HepG2 (cell line): ENCODE results near the gene ST3GAL5. TPM values are rescaled to one million over a fixed set of nuclear protein-coding genes. Genes with fewer than 3 reads are reported as not detected.

ENCODE experiments used
- CTCF ChIP-seq: sonication (generic); formaldehyde crosslinking; IDR thresholded peaks from 2 replicates; pipeline ENCODE4 v1.5.0; 2020; ENCODE audit warnings: mild to moderate bottlenecking, missing genetic modification reagents, moderate library complexity
- FOXP1 ChIP-seq, 2 experiments: fragments of 450-650 bp in 1 of 2; IDR thresholded peaks; 2 replicates each; pipeline ENCODE4 v1.6.1; 2017 to 2018; ENCODE audit warnings: antibody characterized with exemption in 1 of 2
- GATAD2A ChIP-seq: IDR thresholded peaks from 2 replicates; pipeline ENCODE4 v1.6.1; 2016
- GPN1 ChIP-seq: sonication (generic); formaldehyde crosslinking; IDR thresholded peaks from 2 replicates; pipeline ENCODE4 v1.5.1; 2020; ENCODE audit warnings: missing genetic modification reagents, borderline replicate concordance
- GTF2F1 ChIP-seq: fragments of 150-350 bp; IDR thresholded peaks from 2 replicates; pipeline ENCODE4 v1.6.1; 2014; ENCODE audit warnings: low read length
- HDAC2 ChIP-seq: sonication (generic); formaldehyde crosslinking; IDR thresholded peaks from 2 replicates; pipeline ENCODE4 v1.4.0; 2020; ENCODE audit warnings: missing genetic modification reagents
- REPIN1 ChIP-seq: sonication (generic); formaldehyde crosslinking; IDR thresholded peaks from 2 replicates; pipeline ENCODE4 v1.8.0; 2022; ENCODE audit warnings: missing genetic modification reagents, low read depth, mild to moderate bottlenecking, borderline replicate concordance
- SMAD9 ChIP-seq: sonication (generic); formaldehyde crosslinking; IDR thresholded peaks from 2 replicates; pipeline ENCODE4 v1.5.1; 2020; ENCODE audit warnings: mild to moderate bottlenecking, missing genetic modification reagents
- SNRNP70 ChIP-seq: fragments of 200-400 bp; formaldehyde crosslinking; IDR thresholded peaks from 2 replicates; pipeline ENCODE4 v1.6.1; 2017; ENCODE audit warnings: mild to moderate bottlenecking, low read depth, low read length, moderate library complexity
- TRAFD1 ChIP-seq: sonication (generic); formaldehyde crosslinking; IDR thresholded peaks from 2 replicates; pipeline ENCODE4 v1.5.1; 2020; ENCODE audit warnings: missing genetic modification reagents, mild to moderate bottlenecking, borderline replicate concordance
- ZBTB3 ChIP-seq: sonication (generic); formaldehyde crosslinking; IDR thresholded peaks from 2 replicates; pipeline ENCODE4 v1.4.0; 2020; ENCODE audit warnings: low read depth, mild to moderate bottlenecking, moderate library complexity, missing genetic modification reagents, borderline replicate concordance
- ZBTB42 ChIP-seq: sonication (generic); formaldehyde crosslinking; IDR thresholded peaks from 2 replicates; pipeline ENCODE4 v1.5.0; 2020; ENCODE audit warnings: mild to moderate bottlenecking, missing genetic modification reagents
- ZFP36L1 ChIP-seq: sonication (generic); formaldehyde crosslinking; IDR thresholded peaks from 2 replicates; pipeline ENCODE4 v1.8.0; 2022; ENCODE audit warnings: mild to moderate bottlenecking, missing genetic modification reagents, moderate library complexity
- ZFX ChIP-seq: sonication (generic); formaldehyde crosslinking; IDR thresholded peaks from 2 replicates; pipeline ENCODE4 v1.4.0; 2020; ENCODE audit warnings: mild to moderate bottlenecking, low read depth, missing genetic modification reagents, moderate library complexity
- ZNF121 ChIP-seq: sonication (generic); formaldehyde crosslinking; IDR thresholded peaks from 2 replicates; pipeline ENCODE4 v1.5.0; 2020; ENCODE audit warnings: mild to moderate bottlenecking, missing genetic modification reagents
- ZNF30 ChIP-seq: sonication (generic); formaldehyde crosslinking; IDR thresholded peaks from 2 replicates; pipeline ENCODE4 v1.5.0; 2020; ENCODE audit warnings: mild to moderate bottlenecking, missing genetic modification reagents
- ZNF382 ChIP-seq: sonication (generic); formaldehyde crosslinking; IDR thresholded peaks from 2 replicates; pipeline ENCODE4 v1.5.0; 2020; ENCODE audit warnings: missing genetic modification reagents, mild to moderate bottlenecking, borderline replicate concordance
- ZSCAN5A ChIP-seq: sonication (generic); formaldehyde crosslinking; IDR thresholded peaks from 2 replicates; pipeline ENCODE4 v1.8.0; 2022; ENCODE audit warnings: mild to moderate bottlenecking, missing genetic modification reagents, borderline replicate concordance
- polyA plus RNA-seq, 8 experiments: library from polyadenylated mRNA; depleted of rRNA in 3 of 8; stranded (reverse) in 7 of 8; unstranded in 1 of 8; fragments of >200 nt; fragmentation: Illumina TruSeq in 4 of 8; extraction: Trizol in 4 of 8; gene quantifications; 2 replicates each; pipeline versions ENCODE4 v1.2.1 to v1.2.3, GENCODE V29; 2011 to 2016; ENCODE audit warnings: low read depth in 4 of 8, missing spikeins in 1 of 8, mixed read lengths in 1 of 8; ENCODE audit not compliant: insufficient read depth in 1 of 8
- total RNA-seq, 5 experiments: library from RNA; depleted of rRNA; stranded (reverse); fragments of >200 nt; fragmentation: Illumina TruSeq; extraction: Trizol; gene quantifications; 2 replicates each; pipeline ENCODE4 v1.2.3, GENCODE V29; 2016; ENCODE audit warnings: low read depth in 1 of 5
- TF ChIP-seq, protein P1 (sequence below): sonication (generic); formaldehyde crosslinking; IDR thresholded peaks from 2 replicates; pipeline ENCODE4 v1.4.0; 2020; ENCODE audit warnings: mild to moderate bottlenecking, low read depth, missing genetic modification reagents
- TF ChIP-seq, protein P2 (sequence below): sonication (generic); formaldehyde crosslinking; IDR thresholded peaks from 2 replicates; pipeline ENCODE4 v1.8.0; 2022; ENCODE audit warnings: missing genetic modification reagents, mild to moderate bottlenecking, borderline replicate concordance
- TF ChIP-seq, protein P3 (sequence below): sonication (generic); formaldehyde crosslinking; IDR thresholded peaks from 2 replicates; pipeline ENCODE4 v1.8.0; 2022; ENCODE audit warnings: mild to moderate bottlenecking, missing genetic modification reagents; ENCODE audit not compliant: insufficient replicate concordance

Gene ST3GAL5
- total and polyA plus RNA-seq, 2 of the 13 experiments (the other 11 are each of a cell fraction or from before 2014, with no cell fraction given): 1.3 to 2.0 TPM

DNA sequence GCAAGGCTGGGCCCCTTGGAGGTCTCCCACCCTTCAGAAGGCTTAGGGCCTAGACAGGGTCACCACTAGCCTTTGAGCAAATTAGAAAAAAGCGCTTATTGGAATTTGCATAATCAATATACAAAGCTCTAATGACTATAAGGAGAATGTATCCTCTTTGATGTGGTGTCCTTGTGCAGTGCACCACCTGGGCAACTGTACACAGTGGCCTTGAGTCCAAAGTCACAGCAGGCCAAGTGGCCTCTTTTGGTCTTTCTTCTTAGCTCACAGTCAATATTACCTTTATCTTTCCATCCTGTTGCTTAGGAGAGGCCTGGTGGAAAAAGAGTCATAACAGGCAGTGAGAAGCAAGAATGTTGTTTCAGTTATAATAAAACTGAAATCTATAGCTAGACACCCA is 19.7 kb upstream of the ST3GAL5 start (continued):
- TF ChIP-seq TRAFD1 (CRISPR knock-in tag): no peak
- no peak for TF ChIP-seq ZBTB3 (CRISPR knock-in tag)
- TF ChIP-seq CTCF (CRISPR knock-in tag): no peak
- TF ChIP-seq ZFX: peak; percentile 17; the same call in 1 of the 2 replicates
- TF ChIP-seq REPIN1 (CRISPR knock-in tag): no peak
- TF ChIP-seq, protein P1, sequence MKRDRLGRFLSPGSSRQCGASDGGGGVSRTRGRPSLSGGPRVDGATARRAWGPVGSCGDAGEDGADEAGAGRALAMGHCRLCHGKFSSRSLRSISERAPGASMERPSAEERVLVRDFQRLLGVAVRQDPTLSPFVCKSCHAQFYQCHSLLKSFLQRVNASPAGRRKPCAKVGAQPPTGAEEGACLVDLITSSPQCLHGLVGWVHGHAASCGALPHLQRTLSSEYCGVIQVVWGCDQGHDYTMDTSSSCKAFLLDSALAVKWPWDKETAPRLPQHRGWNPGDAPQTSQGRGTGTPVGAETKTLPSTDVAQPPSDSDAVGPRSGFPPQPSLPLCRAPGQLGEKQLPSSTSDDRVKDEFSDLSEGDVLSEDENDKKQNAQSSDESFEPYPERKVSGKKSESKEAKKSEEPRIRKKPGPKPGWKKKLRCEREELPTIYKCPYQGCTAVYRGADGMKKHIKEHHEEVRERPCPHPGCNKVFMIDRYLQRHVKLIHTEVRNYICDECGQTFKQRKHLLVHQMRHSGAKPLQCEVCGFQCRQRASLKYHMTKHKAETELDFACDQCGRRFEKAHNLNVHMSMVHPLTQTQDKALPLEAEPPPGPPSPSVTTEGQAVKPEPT (CRISPR knock-in tag): no peak
- no peak for TF ChIP-seq ZNF382 (CRISPR knock-in tag)
- TF ChIP-seq, protein P2, sequence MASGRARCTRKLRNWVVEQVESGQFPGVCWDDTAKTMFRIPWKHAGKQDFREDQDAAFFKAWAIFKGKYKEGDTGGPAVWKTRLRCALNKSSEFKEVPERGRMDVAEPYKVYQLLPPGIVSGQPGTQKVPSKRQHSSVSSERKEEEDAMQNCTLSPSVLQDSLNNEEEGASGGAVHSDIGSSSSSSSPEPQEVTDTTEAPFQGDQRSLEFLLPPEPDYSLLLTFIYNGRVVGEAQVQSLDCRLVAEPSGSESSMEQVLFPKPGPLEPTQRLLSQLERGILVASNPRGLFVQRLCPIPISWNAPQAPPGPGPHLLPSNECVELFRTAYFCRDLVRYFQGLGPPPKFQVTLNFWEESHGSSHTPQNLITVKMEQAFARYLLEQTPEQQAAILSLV (CRISPR knock-in tag): no peak
- TF ChIP-seq, protein P3, sequence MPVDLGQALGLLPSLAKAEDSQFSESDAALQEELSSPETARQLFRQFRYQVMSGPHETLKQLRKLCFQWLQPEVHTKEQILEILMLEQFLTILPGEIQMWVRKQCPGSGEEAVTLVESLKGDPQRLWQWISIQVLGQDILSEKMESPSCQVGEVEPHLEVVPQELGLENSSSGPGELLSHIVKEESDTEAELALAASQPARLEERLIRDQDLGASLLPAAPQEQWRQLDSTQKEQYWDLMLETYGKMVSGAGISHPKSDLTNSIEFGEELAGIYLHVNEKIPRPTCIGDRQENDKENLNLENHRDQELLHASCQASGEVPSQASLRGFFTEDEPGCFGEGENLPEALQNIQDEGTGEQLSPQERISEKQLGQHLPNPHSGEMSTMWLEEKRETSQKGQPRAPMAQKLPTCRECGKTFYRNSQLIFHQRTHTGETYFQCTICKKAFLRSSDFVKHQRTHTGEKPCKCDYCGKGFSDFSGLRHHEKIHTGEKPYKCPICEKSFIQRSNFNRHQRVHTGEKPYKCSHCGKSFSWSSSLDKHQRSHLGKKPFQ (CRISPR knock-in tag): no peak
- no peak for TF ChIP-seq GPN1 (CRISPR knock-in tag)
- no peak for TF ChIP-seq ZNF121 (CRISPR knock-in tag)
- TF ChIP-seq GATAD2A (CRISPR knock-in tag): no peak
- TF ChIP-seq ZSCAN5A (CRISPR knock-in tag): no peak
- peak; percentile 39; the same call in 1 of the 2 replicates for TF ChIP-seq HDAC2 (CRISPR knock-in tag)
- no peak for TF ChIP-seq ZNF30 (CRISPR knock-in tag)
- TF ChIP-seq GTF2F1: no peak
- TF ChIP-seq ZFP36L1 (CRISPR knock-in tag): no peak
- no peak for TF ChIP-seq SNRNP70
- TF ChIP-seq FOXP1 (IDR thresholded peaks at IDR 0.05): no peak
- peak; percentile 49; the same call in 1 of the 2 replicates for TF ChIP-seq FOXP1 (CRISPR knock-in tag; IDR thresholded peaks at IDR 0.05)
- TF ChIP-seq SMAD9 (CRISPR knock-in tag): no peak
- TF ChIP-seq ZBTB42 (CRISPR knock-in tag): no peak
